ENCODE results near the gene GULP1. TPM values are rescaled to one million over a fixed set of nuclear protein-coding genes. Genes with fewer than 3 reads are reported as not detected.

GULP1 gene
- total RNA-seq, 4 donors from 2014 or later, result 13.4 to 20.0 (median 17.3) TPM

- no peak for DNase-seq (ENCODE audit: low spot score in 2 of 2)
- H3K4me3 ChIP-seq (ENCODE audit: low read depth, poor library complexity, severe bottlenecking), result no peak overlapping the region
- intact Hi-C loops (cut with DNase I; ENCODE audit: low total_unique reads), result no loop called here
- WGBS, 2 donors, result 17 to 36% methylated on average over 1 of the region's 1 CpG
- TF ChIP-seq CTCF (IDR thresholded peaks at IDR 0.05) (no peak), POLR2A (IDR thresholded peaks at IDR 0.05) (no peak)
Measured at GRCh38 chr2:188518381-188518780, 226.7 kb downstream of the GULP1 start.

- no peak overlapping the region for H3K4me3 ChIP-seq (ENCODE audit: low read depth, poor library complexity, severe bottlenecking)
- no peak for DNase-seq (ENCODE audit: low spot score in 2 of 2)
- intact Hi-C loops (cut with DNase I; ENCODE audit: low total_unique reads), result no loop called here
- no peak for TF ChIP-seq POLR2A (IDR thresholded peaks at IDR 0.05)
- no peak for TF ChIP-seq CTCF (IDR thresholded peaks at IDR 0.05)
Measured at GRCh38 chr2:188519136-188519535, 227.5 kb downstream of the GULP1 start.

GRCh38 chr2:188522517-188522916, 230.8 kb downstream of the GULP1 start:
- intact Hi-C loops (cut with DNase I; ENCODE audit: low total_unique reads), result no loop called here

GRCh38 chr2:188523919-188524318, 232.2 kb downstream of the GULP1 start:
- no peak for DNase-seq (ENCODE audit: low spot score in 2 of 2)
- TF ChIP-seq POLR2A (IDR thresholded peaks at IDR 0.05), result no peak
- no peak for TF ChIP-seq CTCF (IDR thresholded peaks at IDR 0.05)
- intact Hi-C loops (cut with DNase I; ENCODE audit: low total_unique reads), result no loop called here
- no peak overlapping the region for H3K4me3 ChIP-seq (ENCODE audit: low read depth, poor library complexity, severe bottlenecking)
- 79 to 86% methylated on average over 1 of the region's 1 CpG for WGBS, 2 donors

More at GRCh38 chr2:188522517-188522916, 230.8 kb downstream of the GULP1 start:
- TF ChIP-seq CTCF (IDR thresholded peaks at IDR 0.05) (no peak), POLR2A (IDR thresholded peaks at IDR 0.05) (no peak)
- no peak for DNase-seq (ENCODE audit: low spot score in 2 of 2)
- no peak overlapping the region for H3K4me3 ChIP-seq (ENCODE audit: low read depth, poor library complexity, severe bottlenecking)

GRCh38 chr2:188524519-188525113, 232.9 kb downstream of the GULP1 start:
- WGBS, 2 donors, result 4 to 9% methylated on average over 2 of the region's 2 CpGs
- peak in 1 of 3 donors; percentile 15 for TF ChIP-seq CTCF (IDR thresholded peaks at IDR 0.05)
- no peak for TF ChIP-seq POLR2A (IDR thresholded peaks at IDR 0.05)
- intact Hi-C loops (cut with DNase I; ENCODE audit: low total_unique reads), result no loop called here
- DNase-seq (ENCODE audit: low spot score in 2 of 2), result no peak
- H3K4me3 ChIP-seq (ENCODE audit: low read depth, poor library complexity, severe bottlenecking), result no peak overlapping the region

- intact Hi-C loops (cut with DNase I; ENCODE audit: low total_unique reads), result no loop called here
- H3K4me3 ChIP-seq (ENCODE audit: low read depth, poor library complexity, severe bottlenecking), result no peak overlapping the region
- DNase-seq (ENCODE audit: low spot score in 2 of 2), result no peak
- TF ChIP-seq CTCF (IDR thresholded peaks at IDR 0.05), result no peak
- no peak for TF ChIP-seq POLR2A (IDR thresholded peaks at IDR 0.05)
Measured at GRCh38 chr2:188526701-188527100, 235.0 kb downstream of the GULP1 start.
